Measurements from ENCODE around the gene REM2. TPM values are rescaled to one million over a fixed set of nuclear protein-coding genes. Genes with fewer than 3 reads are reported as not detected.
"Not testable (repeated sequence)": the region's sequence is repeated elsewhere in the genome, so short reads cannot be mapped to it uniquely, and the experiment has no call there.

The REM2 gene
- total RNA-seq, 2 donors from 2014 or later, result 0.43 TPM; not detected in 1

DNA sequence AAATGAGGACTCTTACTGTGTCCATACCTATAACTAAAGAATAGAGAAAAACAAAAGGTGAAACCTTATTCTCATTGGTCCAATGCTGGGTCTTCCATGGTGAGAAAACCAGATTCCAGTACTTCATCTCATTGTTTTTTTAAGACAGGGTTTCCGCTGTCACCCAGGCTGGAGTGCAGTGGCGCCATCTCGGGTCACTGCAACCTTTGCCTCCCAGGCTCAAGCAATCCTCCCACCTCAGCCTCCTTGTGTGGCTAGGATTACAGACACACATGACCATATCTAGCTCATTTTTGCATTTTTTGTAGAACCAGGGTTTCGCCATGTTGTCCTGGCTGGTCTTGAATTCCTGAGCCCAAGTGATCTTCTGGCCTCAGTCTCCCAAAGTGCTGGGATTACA lies 22.6 kb downstream of the REM2 start:
- Mint-ChIP-seq H3K27ac (no peak overlapping the region), H3K27me3 (no peaks in the 10 kb centered on the region), H3K4me1 (ENCODE audit: low read depth in 2 of 2) (peaks cover 7 to 24% of the 10 kb centered on the region in 2 donors), H3K36me3 (peaks cover 38% of the 10 kb centered on the region), H3K9me3 (no peaks in the 10 kb centered on the region), H3K4me3 (no peak overlapping the region)
- ATAC-seq, result no peak
- no peak for DNase-seq (ENCODE audit: low spot score)

DNA sequence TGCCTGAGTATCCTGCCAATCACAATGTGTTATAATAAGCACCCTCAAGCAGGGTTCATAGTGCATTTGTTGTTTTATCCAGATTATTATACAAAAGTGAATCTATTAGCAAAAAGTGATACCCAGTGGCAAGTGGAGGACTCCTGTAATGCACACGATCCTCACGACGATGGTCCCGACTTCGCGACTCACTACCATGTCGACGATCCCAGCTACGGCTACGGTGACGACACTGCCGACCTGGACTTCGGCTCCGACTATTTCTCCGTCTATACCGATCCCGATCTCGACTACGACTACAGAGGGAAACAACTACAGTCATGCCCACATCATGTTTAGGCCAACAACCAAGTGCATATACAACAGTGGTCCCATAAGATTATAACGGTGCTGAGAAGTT lies 23.1 kb downstream of the REM2 start:
- DNase-seq (ENCODE audit: low spot score) (no peak), ATAC-seq (no peak)
- Mint-ChIP-seq H3K4me3 (no peak overlapping the region), H3K27ac (peak overlapping the region in 1 of 2 donors; percentile 77), H3K9me3 (no peaks in the 10 kb centered on the region), H3K4me1 (ENCODE audit: low read depth in 2 of 2) (peaks cover 7 to 19% of the 10 kb centered on the region in 2 donors), H3K36me3 (peaks cover 36% of the 10 kb centered on the region), H3K27me3 (no peaks in the 10 kb centered on the region)

DNA sequence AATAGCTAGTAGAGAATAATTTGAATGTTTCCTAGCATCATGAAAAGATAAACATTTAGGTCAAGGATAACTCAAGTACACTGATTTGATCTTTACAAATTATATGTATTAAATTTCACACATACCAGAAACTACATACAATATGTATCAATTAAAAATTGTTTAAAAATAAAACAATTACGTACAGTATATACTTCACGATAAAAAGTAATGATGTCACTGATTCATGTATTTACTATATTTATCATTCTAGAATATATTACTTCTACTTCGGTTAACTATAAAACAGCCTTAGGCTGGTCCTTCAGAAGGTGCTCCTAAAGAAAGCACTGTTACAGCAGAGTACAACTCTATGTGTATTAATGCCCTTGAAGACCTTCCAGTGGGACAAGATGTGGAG lies 24.4 kb downstream of the REM2 start:
- H3K27ac Mint-ChIP-seq, result no peak overlapping the region
- peaks cover 30% of the 10 kb centered on the region for H3K36me3 Mint-ChIP-seq
- H3K9me3 Mint-ChIP-seq, result no peaks in the 10 kb centered on the region
- no peak overlapping the region for H3K4me3 Mint-ChIP-seq
- peaks cover 7 to 21% of the 10 kb centered on the region in 2 donors for H3K4me1 Mint-ChIP-seq (ENCODE audit: low read depth in 2 of 2)
- ATAC-seq, result no peak
- DNase-seq (ENCODE audit: low spot score), result no peak
- no peaks in the 10 kb centered on the region for H3K27me3 Mint-ChIP-seq

DNA sequence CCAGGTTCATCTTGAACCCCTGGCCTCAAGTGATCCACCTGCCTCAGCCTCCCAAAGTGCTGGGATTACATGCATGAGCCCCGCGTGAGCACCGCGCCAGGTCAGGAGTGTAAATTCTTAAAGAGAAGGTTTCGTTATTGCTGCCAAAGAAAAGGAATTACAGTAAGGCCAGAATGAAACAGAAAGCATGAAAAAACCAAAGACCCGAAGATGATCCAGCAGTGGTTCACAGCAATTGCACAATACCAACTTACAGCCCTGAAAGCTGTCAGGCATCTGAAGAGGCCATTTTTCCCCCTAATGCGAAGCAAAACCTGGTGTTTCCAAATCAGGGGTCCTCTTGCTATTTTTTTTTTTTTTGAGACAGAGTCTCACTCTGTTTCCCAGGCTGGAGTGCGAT lies 25.6 kb downstream of the REM2 start:
- Mint-ChIP-seq H3K4me1 (ENCODE audit: low read depth in 2 of 2) (peaks cover 7 to 25% of the 10 kb centered on the region in 2 donors), H3K36me3 (peaks cover 30% of the 10 kb centered on the region)

DNA sequence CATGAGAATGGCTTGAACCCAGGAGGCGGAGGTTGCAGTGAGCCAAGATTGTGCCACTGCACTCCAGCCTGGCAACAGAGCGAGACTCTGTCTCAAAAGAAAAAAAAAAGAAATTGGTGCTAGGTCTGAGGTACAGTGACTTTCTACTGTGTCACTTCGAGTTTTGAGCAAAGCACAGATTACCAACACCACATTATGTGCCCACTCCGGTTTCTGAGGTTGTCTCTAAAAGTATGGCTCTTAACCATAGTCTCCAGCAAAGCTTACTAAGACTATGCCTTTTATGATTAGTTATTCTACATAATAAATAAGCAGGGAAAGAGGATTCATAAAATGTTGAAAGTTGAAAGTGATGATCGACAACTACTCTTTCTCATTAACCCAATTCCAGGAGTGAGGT lies 27.9 kb downstream of the REM2 start:
- Mint-ChIP-seq H3K9me3 (no peaks in the 10 kb centered on the region), H3K36me3 (peaks cover 14% of the 10 kb centered on the region), H3K4me3 (no peak overlapping the region), H3K27me3 (no peaks in the 10 kb centered on the region), H3K27ac (peak overlapping the region in 1 of 2 donors; percentile 48), H3K4me1 (ENCODE audit: low read depth in 2 of 2) (peaks cover 7 to 25% of the 10 kb centered on the region in 2 donors)
- ATAC-seq (no peak), DNase-seq (ENCODE audit: low spot score) (no peak)

More for the DNA sequence above, 25.6 kb downstream of the REM2 start:
- H3K9me3 Mint-ChIP-seq, result no peaks in the 10 kb centered on the region
- peak overlapping the region; percentile 5 for H3K4me3 Mint-ChIP-seq
- DNase-seq (ENCODE audit: low spot score), result no peak
- H3K27ac Mint-ChIP-seq, result peak overlapping the region; percentile 48 to 97
- H3K27me3 Mint-ChIP-seq, result no peaks in the 10 kb centered on the region
- peak; percentile 67 to 92 for ATAC-seq

DNA sequence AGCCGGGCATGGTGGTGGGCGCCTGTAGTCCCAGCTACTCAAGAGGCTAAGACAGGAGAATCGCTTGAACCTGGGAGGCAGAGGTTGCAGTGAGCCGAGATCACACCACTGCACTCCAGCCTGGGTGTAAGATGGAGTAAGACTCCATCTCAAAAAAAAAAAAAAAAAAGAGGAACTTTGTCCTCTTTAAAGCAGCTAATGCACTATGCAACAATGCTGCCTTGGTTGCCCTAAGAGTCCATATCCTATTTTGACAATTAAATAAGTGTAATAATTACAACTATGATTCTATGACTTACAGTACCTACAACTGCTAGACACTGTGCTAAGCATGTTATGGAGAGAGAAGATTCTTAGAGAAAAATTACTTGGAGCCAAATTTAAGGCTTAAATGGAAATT lies 31.8 kb downstream of the REM2 start:
- not testable (repeated sequence) for ATAC-seq; DNase-seq (ENCODE audit: low spot score); H3K9me3 Mint-ChIP-seq; H3K4me3 Mint-ChIP-seq; H3K27me3 Mint-ChIP-seq; H3K27ac Mint-ChIP-seq
- peaks cover 25 to 31% of the 10 kb centered on the region in 2 donors for H3K4me1 Mint-ChIP-seq (ENCODE audit: low read depth in 2 of 2)
- H3K36me3 Mint-ChIP-seq, result peaks cover 16% of the 10 kb centered on the region

DNA sequence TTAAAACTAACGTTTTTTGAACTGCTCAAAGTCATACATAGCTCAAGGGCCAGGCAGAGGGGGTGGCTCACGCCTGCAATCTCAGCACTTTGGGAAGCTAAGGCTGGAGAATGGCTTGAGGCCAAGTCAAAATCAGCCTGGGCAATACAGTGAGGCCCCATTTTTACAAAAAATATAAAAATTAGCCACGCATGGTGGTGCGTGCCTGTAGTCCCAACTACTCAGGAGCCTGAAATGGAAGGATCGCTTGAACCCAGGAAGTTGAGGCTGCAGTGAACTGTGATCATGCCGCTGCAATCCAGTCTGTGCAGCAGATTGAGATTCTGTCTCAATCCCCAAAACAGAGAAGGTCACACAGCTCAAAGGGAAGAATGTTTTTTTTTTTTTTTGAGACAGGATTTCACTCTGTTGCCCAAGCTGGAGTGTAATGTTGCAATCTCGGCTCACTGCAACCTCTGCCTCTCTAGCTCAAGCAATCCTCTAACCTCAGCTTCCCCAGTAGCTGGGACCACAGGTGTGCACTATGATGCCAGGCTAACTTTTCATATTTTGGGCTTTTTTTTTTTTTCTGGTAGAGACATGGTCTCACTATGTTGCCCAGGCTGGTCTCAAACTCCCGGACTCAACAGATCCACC lies 33.0 kb downstream of the REM2 start:
- H3K27me3 Mint-ChIP-seq, result no peaks in the 10 kb centered on the region
- peak overlapping the region; percentile 50 to 59 for H3K27ac Mint-ChIP-seq
- H3K4me1 Mint-ChIP-seq (ENCODE audit: low read depth in 2 of 2), result peaks cover 26 to 34% of the 10 kb centered on the region in 2 donors
- H3K36me3 Mint-ChIP-seq, result peaks cover 18% of the 10 kb centered on the region
- DNase-seq (ENCODE audit: low spot score), result no peak
- no peaks in the 10 kb centered on the region for H3K9me3 Mint-ChIP-seq
- no peak for ATAC-seq
- H3K4me3 Mint-ChIP-seq, result no peak overlapping the region

DNA sequence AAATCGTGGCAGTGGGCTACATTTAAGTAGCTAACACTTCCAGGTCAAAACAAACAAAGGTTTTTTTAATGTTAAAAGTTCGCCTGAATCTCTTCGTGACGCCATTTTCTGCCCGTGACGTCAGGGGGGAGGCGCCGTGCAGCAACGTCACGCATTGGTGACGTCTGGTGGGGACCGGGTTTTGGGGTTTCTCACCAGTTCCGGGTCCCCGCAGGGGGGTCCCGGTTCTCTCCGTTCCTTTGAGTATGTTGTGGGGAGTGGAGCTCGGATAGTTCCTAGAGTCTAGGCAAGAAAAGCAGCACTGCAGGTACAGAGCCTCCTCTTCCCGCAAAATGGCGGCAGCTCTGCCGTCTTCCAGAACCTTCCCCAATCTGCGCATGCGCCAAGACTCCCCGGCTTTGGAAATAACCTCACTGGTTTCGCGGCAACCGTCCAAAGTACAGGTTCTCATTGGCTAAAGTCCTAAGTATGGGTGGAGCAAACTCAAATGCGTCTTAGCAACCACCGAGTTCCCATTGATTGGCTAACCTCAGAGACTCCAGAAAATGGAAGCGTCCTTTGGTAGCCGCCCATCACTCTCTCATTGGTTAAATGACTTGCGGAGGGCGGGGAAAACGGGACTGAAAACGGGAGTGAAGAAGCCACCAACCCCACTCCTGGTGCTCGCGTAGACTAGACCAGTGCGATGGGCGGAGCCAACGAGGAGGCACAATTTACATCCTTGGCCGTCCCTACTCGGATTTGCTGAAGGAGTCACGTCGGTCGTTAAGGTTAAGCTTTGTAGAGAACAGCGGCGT lies 36.0 kb downstream of the REM2 start, which contains the start of gene RBM23:
TSS of gene RBM23 (minus strand) at position 346 of the 797 bp plus-strand sequence.
- ATAC-seq, result peak; percentile 97
- H3K4me3 Mint-ChIP-seq, result peak within 1 kb of the TSS; percentile 99
- H3K27me3 Mint-ChIP-seq, result no peaks in the 10 kb centered on the region
- peak within 1 kb of the TSS; percentile 100 for H3K27ac Mint-ChIP-seq
- H3K4me1 Mint-ChIP-seq (ENCODE audit: low read depth in 2 of 2), result peaks cover 30 to 31% of the 10 kb centered on the region in 2 donors
- H3K36me3 Mint-ChIP-seq, result peaks cover 34% of the 10 kb centered on the region
- H3K9me3 Mint-ChIP-seq, result no peaks in the 10 kb centered on the region
- peak; percentile 99 for DNase-seq (ENCODE audit: low spot score)

DNA sequence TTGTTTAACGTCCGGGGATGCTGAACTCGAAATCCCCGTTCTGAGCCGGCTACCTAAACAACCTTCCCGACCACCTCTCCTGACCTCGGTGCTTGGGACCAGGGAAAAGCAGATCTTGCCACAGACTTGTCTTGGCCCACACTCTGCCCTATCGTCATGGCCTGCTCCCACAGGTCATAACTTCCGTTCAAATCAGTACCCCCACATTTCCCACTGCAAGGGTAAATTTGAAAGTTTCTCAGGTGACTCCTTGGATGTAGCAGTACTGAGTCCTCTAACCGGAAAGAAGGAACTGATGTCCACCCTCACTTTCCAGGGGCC lies 36.5 kb downstream of the REM2 start:
- H3K4me3 Mint-ChIP-seq, result peak overlapping the region; percentile 99
- H3K4me1 Mint-ChIP-seq (ENCODE audit: low read depth in 2 of 2), result peaks cover 30 to 31% of the 10 kb centered on the region in 2 donors
- DNase-seq (ENCODE audit: low spot score) (no peak), ATAC-seq (no peak)
- H3K27ac Mint-ChIP-seq, result peak overlapping the region; percentile 100
- no peaks in the 10 kb centered on the region for H3K9me3 Mint-ChIP-seq
- no peaks in the 10 kb centered on the region for H3K27me3 Mint-ChIP-seq
- peaks cover 36% of the 10 kb centered on the region for H3K36me3 Mint-ChIP-seq

DNA sequence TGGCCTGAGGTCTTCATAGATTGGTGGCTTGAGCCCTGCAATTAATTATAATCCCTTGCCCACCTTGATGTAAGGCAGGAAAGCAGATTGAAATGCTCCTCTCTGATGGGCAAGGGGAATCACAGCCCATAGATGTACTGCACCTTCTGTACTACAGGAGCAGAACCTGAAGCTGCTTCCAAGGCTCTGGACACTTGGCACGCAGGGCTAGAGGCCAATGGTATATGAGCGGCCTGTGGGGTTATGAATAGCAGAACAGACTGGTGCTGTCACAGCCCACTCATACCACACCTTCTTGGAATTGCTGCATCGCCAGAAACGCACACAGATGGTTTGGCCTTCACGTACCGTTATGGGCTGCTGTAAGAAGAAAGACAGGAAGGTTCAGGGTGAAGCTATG lies 37.7 kb downstream of the REM2 start:
- Mint-ChIP-seq H3K4me1 (ENCODE audit: low read depth in 2 of 2) (peaks cover 30 to 31% of the 10 kb centered on the region in 2 donors), H3K9me3 (no peaks in the 10 kb centered on the region), H3K36me3 (peaks cover 36% of the 10 kb centered on the region), H3K4me3 (no peak overlapping the region), H3K27me3 (no peaks in the 10 kb centered on the region), H3K27ac (peak overlapping the region in 1 of 2 donors; percentile 100)
- ATAC-seq, result no peak
- DNase-seq (ENCODE audit: low spot score), result no peak

DNA sequence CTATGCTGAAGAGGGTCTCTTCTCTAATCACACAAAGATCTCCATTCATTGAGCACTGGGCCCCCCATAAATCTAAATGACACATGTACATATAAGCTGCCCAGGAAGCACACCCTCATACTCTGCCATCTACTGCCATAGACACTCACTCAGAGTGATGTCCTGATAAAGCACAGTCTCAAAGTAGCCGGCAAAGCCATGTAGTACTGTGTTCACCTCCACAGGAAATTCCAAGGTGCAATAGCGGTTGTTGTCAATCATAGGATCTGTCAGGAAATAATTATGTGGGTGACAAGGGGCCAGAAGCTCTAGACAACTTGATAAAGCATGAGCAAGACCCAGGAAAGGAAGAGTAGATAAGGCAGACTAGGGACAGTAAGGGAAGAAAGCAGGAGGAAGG lies 39.3 kb downstream of the REM2 start:
- DNase-seq (ENCODE audit: low spot score), result no peak
- Mint-ChIP-seq H3K27me3 (no peaks in the 10 kb centered on the region), H3K27ac (no peak overlapping the region), H3K9me3 (no peaks in the 10 kb centered on the region), H3K4me1 (ENCODE audit: low read depth in 2 of 2) (peaks cover 34 to 35% of the 10 kb centered on the region in 2 donors), H3K4me3 (no peak overlapping the region), H3K36me3 (peaks cover 45% of the 10 kb centered on the region)
- no peak for ATAC-seq

DNA sequence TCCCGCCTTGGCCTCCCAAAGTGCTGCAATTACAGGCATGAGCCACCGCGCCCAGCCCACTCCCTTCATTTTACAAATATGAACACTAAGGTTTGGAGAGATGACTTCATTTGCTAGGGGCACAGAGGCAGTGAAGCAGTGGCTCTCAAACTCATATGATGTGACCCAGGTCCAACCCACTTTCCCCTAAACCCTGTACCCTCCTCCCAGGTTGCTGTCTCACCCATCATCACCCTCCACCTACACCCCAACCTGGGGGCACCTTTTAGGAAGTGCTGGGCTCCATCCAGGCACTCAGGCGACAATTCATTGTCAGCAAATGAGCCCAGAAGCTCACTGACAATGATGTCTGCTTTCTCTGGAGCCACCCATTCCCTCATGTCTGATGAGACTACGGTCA lies 40.7 kb downstream of the REM2 start:
- ATAC-seq (no peak), DNase-seq (ENCODE audit: low spot score) (no peak)
- Mint-ChIP-seq H3K27me3 (no peaks in the 10 kb centered on the region), H3K4me3 (no peak overlapping the region), H3K36me3 (peaks cover 34% of the 10 kb centered on the region), H3K27ac (no peak overlapping the region), H3K4me1 (ENCODE audit: low read depth in 2 of 2) (peaks cover 25 to 35% of the 10 kb centered on the region in 2 donors), H3K9me3 (no peaks in the 10 kb centered on the region)

DNA sequence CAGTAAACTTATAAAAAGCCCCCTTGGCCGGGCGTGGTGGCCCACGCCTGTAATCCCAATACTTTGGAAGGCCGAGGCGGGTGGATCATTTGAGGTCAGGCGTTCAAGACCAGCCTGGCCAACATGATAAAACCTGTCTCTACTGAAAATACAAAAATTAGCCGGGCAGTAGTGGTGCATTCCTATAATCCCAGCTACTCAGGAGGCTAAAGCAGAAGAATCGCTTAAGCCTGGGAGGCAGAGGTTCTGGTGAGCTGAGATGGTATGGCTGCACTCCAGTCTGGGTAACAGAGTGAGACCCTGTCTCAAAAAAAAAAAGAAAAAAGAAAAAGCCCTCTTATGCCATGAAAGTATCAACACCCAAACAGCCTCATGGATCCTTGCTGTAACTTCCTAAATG lies 42.5 kb downstream of the REM2 start:
- peaks cover 29% of the 10 kb centered on the region for H3K36me3 Mint-ChIP-seq
- H3K4me1 Mint-ChIP-seq (ENCODE audit: low read depth in 2 of 2), result peaks cover 14 to 20% of the 10 kb centered on the region in 2 donors
- H3K27ac Mint-ChIP-seq, result no peak overlapping the region
- DNase-seq (ENCODE audit: low spot score) (no peak), ATAC-seq (no peak)
- no peak overlapping the region for H3K4me3 Mint-ChIP-seq
- no peaks in the 10 kb centered on the region for H3K9me3 Mint-ChIP-seq
- H3K27me3 Mint-ChIP-seq, result no peaks in the 10 kb centered on the region

DNA sequence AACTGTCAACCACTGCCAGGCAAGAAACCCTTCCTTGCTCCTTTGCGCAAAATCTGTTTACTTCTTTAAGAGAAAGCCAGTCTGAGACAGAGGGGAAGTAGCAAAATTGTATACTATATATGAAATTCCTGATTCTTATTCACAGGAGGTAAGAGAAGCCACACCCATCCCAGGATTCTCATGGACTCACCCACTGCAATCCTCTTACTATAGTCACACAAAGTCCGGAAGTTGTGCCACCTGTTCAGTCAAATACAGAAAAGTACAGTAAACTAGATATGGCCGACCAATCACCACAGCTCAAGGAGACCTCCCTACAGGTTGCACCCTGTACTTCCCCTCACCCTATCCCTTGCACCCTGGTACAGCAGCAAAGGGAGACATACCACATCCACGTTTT lies 43.3 kb downstream of the REM2 start:
- Mint-ChIP-seq H3K9me3 (no peaks in the 10 kb centered on the region), H3K27ac (no peak overlapping the region), H3K36me3 (peaks cover 24% of the 10 kb centered on the region), H3K4me3 (no peak overlapping the region), H3K4me1 (ENCODE audit: low read depth in 2 of 2) (peaks cover 10 to 20% of the 10 kb centered on the region in 2 donors), H3K27me3 (no peaks in the 10 kb centered on the region)
- no peak for DNase-seq (ENCODE audit: low spot score)
- no peak for ATAC-seq
